GM23338 (cell line): ENCODE results near the gene SMOC1. TPM values are rescaled to one million over a fixed set of nuclear protein-coding genes. Genes with fewer than 3 reads are reported as not detected.

Experiments
- ATAC-seq: fragments of 200-7000 bp; cut with Tn5 transposase; 3 replicates; pipeline ENCODE4 v1.9.1; 2020
- DNase-seq: peaks from one replicate; pipeline ENCODE4 v3.0.0-alpha.2; 2015; ENCODE audit warnings: low spot score
- H2AFZ ChIP-seq: fragments of 200-600 bp; sonication (generic); 2 replicates; pipeline ENCODE4 v1.8.0; 2016; ENCODE audit warnings: antibody characterized with exemption, mild to moderate bottlenecking, moderate library complexity
- H3F3A ChIP-seq: fragments of 200-600 bp; sonication (generic); replicated peaks from 2 replicates; pipeline ENCODE4 v1.8.0; 2017; ENCODE audit warnings: antibody characterized with exemption, mixed run types, low read depth
- H3K27ac ChIP-seq: fragments of 200-600 bp; sonication (generic); 2 replicates; pipeline ENCODE4 v1.6.1; 2016; ENCODE audit warnings: low read depth
- H3K27me3 ChIP-seq: fragments of 200-600 bp; sonication (generic); 2 replicates; pipeline ENCODE4 v1.8.0; 2016; ENCODE audit warnings: mild to moderate bottlenecking, mixed run types, moderate library complexity; ENCODE audit not compliant: insufficient read depth
- H3K36me3 ChIP-seq: fragments of 200-600 bp; sonication (generic); 2 replicates; pipeline ENCODE4 v1.8.0; 2016; ENCODE audit warnings: mild to moderate bottlenecking; ENCODE audit not compliant: insufficient read depth
- H3K4me1 ChIP-seq: fragments of 200-600 bp; sonication (generic); 2 replicates; pipeline ENCODE4 v1.8.0; 2016; ENCODE audit warnings: mild to moderate bottlenecking, moderate library complexity; ENCODE audit not compliant: insufficient read depth
- H3K4me2 ChIP-seq: fragments of 200-600 bp; sonication (generic); 2 replicates; pipeline ENCODE4 v1.7.1; 2017; ENCODE audit warnings: mixed run types
- H3K4me3 ChIP-seq: fragments of 200-600 bp; sonication (generic); 2 replicates; pipeline ENCODE4 v1.6.1; 2016; ENCODE audit warnings: mixed run types
- H3K79me2 ChIP-seq: fragments of 200-600 bp; sonication (generic); replicated peaks from 2 replicates; pipeline ENCODE4 v1.8.0; 2017; ENCODE audit warnings: mild to moderate bottlenecking; ENCODE audit not compliant: insufficient read depth
- H3K9me2 ChIP-seq: fragments of 200-600 bp; sonication (generic); 2 replicates; pipeline ENCODE4 v1.8.0; 2017; ENCODE audit not compliant: insufficient read depth
- H4K20me1 ChIP-seq: fragments of 200-600 bp; sonication (generic); replicated peaks from 2 replicates; pipeline ENCODE4 v1.8.0; 2017; ENCODE audit warnings: mild to moderate bottlenecking; ENCODE audit not compliant: insufficient read depth
- H3K27ac Mint-ChIP-seq: 2 replicates; pipeline ENCODE4 v1.8.0; 2020; ENCODE audit warnings: inconsistent platforms, mild to moderate bottlenecking, moderate library complexity, mixed read lengths
- H3K27me3 Mint-ChIP-seq: 3 replicates; pipeline ENCODE4 v1.8.0; 2022; ENCODE audit warnings: low read depth, mild to moderate bottlenecking, moderate library complexity, mixed read lengths, inconsistent platforms; ENCODE audit not compliant: insufficient read depth, poor library complexity
- H3K36me3 Mint-ChIP-seq: 3 replicates; pipeline ENCODE4 v1.8.0; 2021; ENCODE audit warnings: low read depth, mild to moderate bottlenecking, inconsistent platforms, moderate library complexity, mixed read lengths
- H3K4me1 Mint-ChIP-seq: 3 replicates; pipeline ENCODE4 v1.8.0; 2020; ENCODE audit warnings: mild to moderate bottlenecking, inconsistent platforms, mixed read lengths
- H3K4me3 Mint-ChIP-seq: 3 replicates; pipeline ENCODE4 v1.8.0; 2021; ENCODE audit warnings: moderate library complexity, mild to moderate bottlenecking, inconsistent platforms, mixed read lengths
- H3K9me3 Mint-ChIP-seq: 3 replicates; pipeline ENCODE4 v1.8.0; 2020; ENCODE audit warnings: moderate library complexity, mild to moderate bottlenecking, inconsistent platforms, mixed read lengths
- CREB1 ChIP-seq: fragments of 250-450 bp; sonication (Bioruptor Pico); IDR thresholded peaks from 2 replicates; pipeline ENCODE4 v1.5.0; 2020; ENCODE audit warnings: low read depth, mild to moderate bottlenecking, moderate library complexity
- CTCF ChIP-seq, 2 experiments: fragments of 200-600 bp in 1 of 2; sonication (generic) in 1 of 2; conservative IDR thresholded peaks; 2 replicates each; pipeline versions ENCODE4 v1.5.1 to v1.6.1; 2016 to 2017; ENCODE audit warnings: antibody characterized with exemption in 2 of 2, low read depth in 2 of 2, mild to moderate bottlenecking in 2 of 2, moderate library complexity in 1 of 2
- EZH2 ChIP-seq: fragments of 200-600 bp; sonication (generic); IDR thresholded peaks from one replicate; pipeline ENCODE4 v1.8.0; 2017; ENCODE audit warnings: antibody characterized with exemption, mild to moderate bottlenecking, low read depth; ENCODE audit not compliant: unreplicated experiment
- EZH2phosphoT487 ChIP-seq: fragments of 200-600 bp; sonication (generic); IDR thresholded peaks from one replicate; pipeline ENCODE4 v1.8.1; 2018; ENCODE audit warnings: antibody characterized with exemption; ENCODE audit not compliant: unreplicated experiment
- JUNB ChIP-seq: IDR thresholded peaks from one replicate; pipeline ENCODE4 v1.6.1; 2016; ENCODE audit warnings: antibody characterized with exemption; ENCODE audit not compliant: unreplicated experiment
- NANOG ChIP-seq: IDR thresholded peaks from 2 replicates; pipeline ENCODE4 v1.6.1; 2016; ENCODE audit warnings: antibody characterized with exemption, borderline replicate concordance
- POLR2AphosphoS5 ChIP-seq: IDR thresholded peaks from 2 replicates; pipeline ENCODE4 v1.6.1; 2016; ENCODE audit warnings: antibody characterized with exemption, low read depth
- STAT1 ChIP-seq: IDR thresholded peaks from one replicate; pipeline ENCODE4 v1.6.1; 2016; ENCODE audit warnings: antibody characterized with exemption; ENCODE audit not compliant: unreplicated experiment
- ZNF114 ChIP-seq: fragments of 250-450 bp; sonication (Bioruptor Pico); IDR thresholded peaks from 2 replicates; pipeline ENCODE4 v1.5.0; 2020; ENCODE audit warnings: mild to moderate bottlenecking, moderate library complexity
- ZNF331 ChIP-seq: fragments of 250-450 bp; sonication (Bioruptor Pico); IDR thresholded peaks from 2 replicates; pipeline ENCODE4 v1.5.0; 2020; ENCODE audit warnings: low read depth, mild to moderate bottlenecking, moderate library complexity
- polyA plus RNA-seq: library from polyadenylated mRNA; unstranded; fragments of >200 nt; fragmentation: Nextera tagmentation; extraction: Ambion mirVana; gene quantifications from 2 replicates; pipeline ENCODE4 v1.2.1, GENCODE V29; 2016
- total RNA-seq: library from RNA; depleted of rRNA; stranded (reverse); fragments of >200 nt; shearing (Covaris generic); gene quantifications from 2 replicates; pipeline ENCODE4 v1.2.3, GENCODE V29; 2014
- TF ChIP-seq, protein P1 (sequence below): IDR thresholded peaks from 2 replicates; pipeline ENCODE4 v1.6.1; 2016; ENCODE audit warnings: antibody characterized with exemption
- TF ChIP-seq, protein P2 (sequence below): IDR thresholded peaks from one replicate; pipeline ENCODE4 v1.6.1; 2018; ENCODE audit warnings: antibody characterized with exemption; ENCODE audit not compliant: unreplicated experiment
- TF ChIP-seq, protein P3 (sequence below): fragments of 250-450 bp; sonication (Bioruptor Pico); IDR thresholded peaks from 2 replicates; pipeline ENCODE4 v1.5.0; 2020; ENCODE audit warnings: mild to moderate bottlenecking, moderate library complexity

SMOC1 gene
- total and polyA plus RNA-seq, 2 experiments from 2014 or later, result 0.79 to 1.6 TPM

- DNase-seq (no peak), ATAC-seq (no peak)
- peaks cover 20% of the 10 kb centered on the region for H3K4me1 Mint-ChIP-seq
- TF ChIP-seq POLR2AphosphoS5, result no peak
- no peak for TF ChIP-seq CTCF (conservative IDR thresholded peaks at IDR 0.05; ENCODE audit: low read depth in 2 of 2)
- TF ChIP-seq STAT1, result no peak
- TF ChIP-seq, protein P1, sequence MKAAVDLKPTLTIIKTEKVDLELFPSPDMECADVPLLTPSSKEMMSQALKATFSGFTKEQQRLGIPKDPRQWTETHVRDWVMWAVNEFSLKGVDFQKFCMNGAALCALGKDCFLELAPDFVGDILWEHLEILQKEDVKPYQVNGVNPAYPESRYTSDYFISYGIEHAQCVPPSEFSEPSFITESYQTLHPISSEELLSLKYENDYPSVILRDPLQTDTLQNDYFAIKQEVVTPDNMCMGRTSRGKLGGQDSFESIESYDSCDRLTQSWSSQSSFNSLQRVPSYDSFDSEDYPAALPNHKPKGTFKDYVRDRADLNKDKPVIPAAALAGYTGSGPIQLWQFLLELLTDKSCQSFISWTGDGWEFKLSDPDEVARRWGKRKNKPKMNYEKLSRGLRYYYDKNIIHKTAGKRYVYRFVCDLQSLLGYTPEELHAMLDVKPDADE, result no peak
- TF ChIP-seq JUNB, result no peak
- TF ChIP-seq EZH2phosphoT487, result no peak
- no peak for TF ChIP-seq ZNF114
- TF ChIP-seq ZNF331 (CRISPR knock-in tag), result no peak
- no peak for TF ChIP-seq EZH2
- TF ChIP-seq, protein P2, sequence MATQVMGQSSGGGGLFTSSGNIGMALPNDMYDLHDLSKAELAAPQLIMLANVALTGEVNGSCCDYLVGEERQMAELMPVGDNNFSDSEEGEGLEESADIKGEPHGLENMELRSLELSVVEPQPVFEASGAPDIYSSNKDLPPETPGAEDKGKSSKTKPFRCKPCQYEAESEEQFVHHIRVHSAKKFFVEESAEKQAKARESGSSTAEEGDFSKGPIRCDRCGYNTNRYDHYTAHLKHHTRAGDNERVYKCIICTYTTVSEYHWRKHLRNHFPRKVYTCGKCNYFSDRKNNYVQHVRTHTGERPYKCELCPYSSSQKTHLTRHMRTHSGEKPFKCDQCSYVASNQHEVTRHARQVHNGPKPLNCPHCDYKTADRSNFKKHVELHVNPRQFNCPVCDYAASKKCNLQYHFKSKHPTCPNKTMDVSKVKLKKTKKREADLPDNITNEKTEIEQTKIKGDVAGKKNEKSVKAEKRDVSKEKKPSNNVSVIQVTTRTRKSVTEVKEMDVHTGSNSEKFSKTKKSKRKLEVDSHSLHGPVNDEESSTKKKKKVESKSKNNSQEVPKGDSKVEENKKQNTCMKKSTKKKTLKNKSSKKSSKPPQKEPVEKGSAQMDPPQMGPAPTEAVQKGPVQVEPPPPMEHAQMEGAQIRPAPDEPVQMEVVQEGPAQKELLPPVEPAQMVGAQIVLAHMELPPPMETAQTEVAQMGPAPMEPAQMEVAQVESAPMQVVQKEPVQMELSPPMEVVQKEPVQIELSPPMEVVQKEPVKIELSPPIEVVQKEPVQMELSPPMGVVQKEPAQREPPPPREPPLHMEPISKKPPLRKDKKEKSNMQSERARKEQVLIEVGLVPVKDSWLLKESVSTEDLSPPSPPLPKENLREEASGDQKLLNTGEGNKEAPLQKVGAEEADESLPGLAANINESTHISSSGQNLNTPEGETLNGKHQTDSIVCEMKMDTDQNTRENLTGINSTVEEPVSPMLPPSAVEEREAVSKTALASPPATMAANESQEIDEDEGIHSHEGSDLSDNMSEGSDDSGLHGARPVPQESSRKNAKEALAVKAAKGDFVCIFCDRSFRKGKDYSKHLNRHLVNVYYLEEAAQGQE, result no peak
- TF ChIP-seq, protein P3, sequence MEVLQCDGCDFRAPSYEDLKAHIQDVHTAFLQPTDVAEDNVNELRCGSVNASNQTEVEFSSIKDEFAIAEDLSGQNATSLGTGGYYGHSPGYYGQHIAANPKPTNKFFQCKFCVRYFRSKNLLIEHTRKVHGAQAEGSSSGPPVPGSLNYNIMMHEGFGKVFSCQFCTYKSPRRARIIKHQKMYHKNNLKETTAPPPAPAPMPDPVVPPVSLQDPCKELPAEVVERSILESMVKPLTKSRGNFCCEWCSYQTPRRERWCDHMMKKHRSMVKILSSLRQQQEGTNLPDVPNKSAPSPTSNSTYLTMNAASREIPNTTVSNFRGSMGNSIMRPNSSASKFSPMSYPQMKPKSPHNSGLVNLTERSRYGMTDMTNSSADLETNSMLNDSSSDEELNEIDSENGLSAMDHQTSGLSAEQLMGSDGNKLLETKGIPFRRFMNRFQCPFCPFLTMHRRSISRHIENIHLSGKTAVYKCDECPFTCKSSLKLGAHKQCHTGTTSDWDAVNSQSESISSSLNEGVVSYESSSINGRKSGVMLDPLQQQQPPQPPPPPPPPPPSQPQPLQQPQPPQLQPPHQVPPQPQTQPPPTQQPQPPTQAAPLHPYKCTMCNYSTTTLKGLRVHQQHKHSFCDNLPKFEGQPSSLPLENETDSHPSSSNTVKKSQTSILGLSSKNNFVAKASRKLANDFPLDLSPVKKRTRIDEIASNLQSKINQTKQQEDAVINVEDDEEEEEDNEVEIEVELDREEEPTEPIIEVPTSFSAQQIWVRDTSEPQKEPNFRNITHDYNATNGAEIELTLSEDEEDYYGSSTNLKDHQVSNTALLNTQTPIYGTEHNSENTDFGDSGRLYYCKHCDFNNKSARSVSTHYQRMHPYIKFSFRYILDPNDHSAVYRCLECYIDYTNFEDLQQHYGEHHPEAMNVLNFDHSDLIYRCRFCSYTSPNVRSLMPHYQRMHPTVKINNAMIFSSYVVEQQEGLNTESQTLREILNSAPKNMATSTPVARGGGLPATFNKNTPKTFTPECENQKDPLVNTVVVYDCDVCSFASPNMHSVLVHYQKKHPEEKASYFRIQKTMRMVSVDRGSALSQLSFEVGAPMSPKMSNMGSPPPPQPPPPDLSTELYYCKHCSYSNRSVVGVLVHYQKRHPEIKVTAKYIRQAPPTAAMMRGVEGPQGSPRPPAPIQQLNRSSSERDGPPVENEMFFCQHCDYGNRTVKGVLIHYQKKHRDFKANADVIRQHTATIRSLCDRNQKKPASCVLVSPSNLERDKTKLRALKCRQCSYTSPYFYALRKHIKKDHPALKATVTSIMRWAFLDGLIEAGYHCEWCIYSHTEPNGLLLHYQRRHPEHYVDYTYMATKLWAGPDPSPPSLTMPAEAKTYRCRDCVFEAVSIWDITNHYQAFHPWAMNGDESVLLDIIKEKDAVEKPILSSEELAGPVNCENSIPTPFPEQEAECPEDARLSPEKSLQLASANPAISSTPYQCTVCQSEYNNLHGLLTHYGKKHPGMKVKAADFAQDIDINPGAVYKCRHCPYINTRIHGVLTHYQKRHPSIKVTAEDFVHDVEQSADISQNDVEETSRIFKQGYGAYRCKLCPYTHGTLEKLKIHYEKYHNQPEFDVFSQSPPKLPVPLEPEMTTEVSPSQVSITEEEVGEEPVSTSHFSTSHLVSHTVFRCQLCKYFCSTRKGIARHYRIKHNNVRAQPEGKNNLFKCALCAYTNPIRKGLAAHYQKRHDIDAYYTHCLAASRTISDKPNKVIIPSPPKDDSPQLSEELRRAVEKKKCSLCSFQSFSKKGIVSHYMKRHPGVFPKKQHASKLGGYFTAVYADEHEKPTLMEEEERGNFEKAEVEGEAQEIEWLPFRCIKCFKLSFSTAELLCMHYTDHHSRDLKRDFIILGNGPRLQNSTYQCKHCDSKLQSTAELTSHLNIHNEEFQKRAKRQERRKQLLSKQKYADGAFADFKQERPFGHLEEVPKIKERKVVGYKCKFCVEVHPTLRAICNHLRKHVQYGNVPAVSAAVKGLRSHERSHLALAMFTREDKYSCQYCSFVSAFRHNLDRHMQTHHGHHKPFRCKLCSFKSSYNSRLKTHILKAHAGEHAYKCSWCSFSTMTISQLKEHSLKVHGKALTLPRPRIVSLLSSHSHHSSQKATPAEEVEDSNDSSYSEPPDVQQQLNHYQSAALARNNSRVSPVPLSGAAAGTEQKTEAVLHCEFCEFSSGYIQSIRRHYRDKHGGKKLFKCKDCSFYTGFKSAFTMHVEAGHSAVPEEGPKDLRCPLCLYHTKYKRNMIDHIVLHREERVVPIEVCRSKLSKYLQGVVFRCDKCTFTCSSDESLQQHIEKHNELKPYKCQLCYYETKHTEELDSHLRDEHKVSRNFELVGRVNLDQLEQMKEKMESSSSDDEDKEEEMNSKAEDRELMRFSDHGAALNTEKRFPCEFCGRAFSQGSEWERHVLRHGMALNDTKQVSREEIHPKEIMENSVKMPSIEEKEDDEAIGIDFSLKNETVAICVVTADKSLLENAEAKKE, result no peak
- no peak for TF ChIP-seq NANOG
- TF ChIP-seq CREB1 (CRISPR knock-in tag), result no peak
- H3K36me3 Mint-ChIP-seq, result no peaks in the 10 kb centered on the region
- Histone ChIP-seq H3K4me1 (peaks cover 12% of the 10 kb centered on the region), H3K4me2 (no peak overlapping the region), H2AFZ (no peak overlapping the region), H3K27ac (no peak overlapping the region), H4K20me1 (no peaks in the 10 kb centered on the region), H3K4me3 (no peak overlapping the region), H3K79me2 (no peaks in the 10 kb centered on the region), H3K36me3 (no peaks in the 10 kb centered on the region), H3K9me2 (no peaks in the 10 kb centered on the region), H3F3A (0 out of 2 replicates have a peak, but pooled peaks cover 4% of the 10 kb centered on the region), H3K27me3 (peaks cover 32% of the 10 kb centered on the region)
- no peaks in the 10 kb centered on the region for H3K9me3 Mint-ChIP-seq
- no peak overlapping the region for H3K4me3 Mint-ChIP-seq
- peaks cover 28% of the 10 kb centered on the region for H3K27me3 Mint-ChIP-seq
- no peak overlapping the region for H3K27ac Mint-ChIP-seq
Measured at GRCh38 chr14:69882915-69883314, 3.7 kb downstream of the SMOC1 start.
